ENCODE measurements around the gene ZNF100.

- TF ChIP-seq POLR2A (IDR thresholded peaks at IDR 0.05; ENCODE audit: low read depth, low read length) (no peak), POLR2AphosphoS5 (IDR thresholded peaks at IDR 0.05; ENCODE audit: low read depth, low read length) (no peak)
Observed at GRCh38 chr19:21699197-21699596, 68.2 kb downstream of the ZNF100 start.
